GM03348 (cell line): Measurements from ENCODE around the gene DNMT1.

Experiments used
- DNase-seq: peaks from one replicate; pipeline ENCODE4 v3.0.0; 2012; ENCODE audit warnings: low spot score

DNMT1 gene

DNA sequence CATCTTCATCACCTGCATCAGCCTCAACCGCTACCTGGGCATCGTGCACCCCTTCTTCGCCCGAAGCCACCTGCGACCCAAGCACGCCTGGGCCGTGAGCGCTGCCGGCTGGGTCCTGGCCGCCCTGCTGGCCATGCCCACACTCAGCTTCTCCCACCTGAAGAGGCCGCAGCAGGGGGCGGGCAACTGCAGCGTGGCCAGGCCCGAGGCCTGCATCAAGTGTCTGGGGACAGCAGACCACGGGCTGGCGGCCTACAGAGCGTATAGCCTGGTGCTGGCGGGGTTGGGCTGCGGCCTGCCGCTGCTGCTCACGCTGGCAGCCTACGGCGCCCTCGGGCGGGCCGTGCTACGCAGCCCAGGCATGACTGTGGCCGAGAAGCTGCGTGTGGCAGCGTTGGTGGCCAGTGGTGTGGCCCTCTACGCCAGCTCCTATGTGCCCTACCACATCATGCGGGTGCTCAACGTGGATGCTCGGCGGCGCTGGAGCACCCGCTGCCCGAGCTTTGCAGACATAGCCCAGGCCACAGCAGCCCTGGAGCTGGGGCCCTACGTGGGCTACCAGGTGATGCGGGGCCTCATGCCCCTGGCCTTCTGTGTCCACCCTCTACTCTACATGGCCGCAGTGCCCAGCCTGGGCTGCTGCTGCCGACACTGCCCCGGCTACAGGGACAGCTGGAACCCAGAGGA lies 80.6 kb downstream of the DNMT1 start:
- no peak for DNase-seq

DNA sequence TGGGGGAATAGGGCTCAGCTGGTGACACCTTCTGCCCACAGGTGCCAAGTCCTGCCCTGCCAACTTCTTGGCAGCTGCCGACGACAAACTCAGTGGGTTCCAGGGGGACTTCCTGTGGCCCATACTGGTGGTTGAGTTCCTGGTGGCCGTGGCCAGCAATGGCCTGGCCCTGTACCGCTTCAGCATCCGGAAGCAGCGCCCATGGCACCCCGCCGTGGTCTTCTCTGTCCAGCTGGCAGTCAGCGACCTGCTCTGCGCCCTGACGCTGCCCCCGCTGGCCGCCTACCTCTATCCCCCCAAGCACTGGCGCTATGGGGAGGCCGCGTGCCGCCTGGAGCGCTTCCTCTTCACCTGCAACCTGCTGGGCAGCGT lies 81.2 kb downstream of the DNMT1 start:
- DNase-seq: no peak

DNA sequence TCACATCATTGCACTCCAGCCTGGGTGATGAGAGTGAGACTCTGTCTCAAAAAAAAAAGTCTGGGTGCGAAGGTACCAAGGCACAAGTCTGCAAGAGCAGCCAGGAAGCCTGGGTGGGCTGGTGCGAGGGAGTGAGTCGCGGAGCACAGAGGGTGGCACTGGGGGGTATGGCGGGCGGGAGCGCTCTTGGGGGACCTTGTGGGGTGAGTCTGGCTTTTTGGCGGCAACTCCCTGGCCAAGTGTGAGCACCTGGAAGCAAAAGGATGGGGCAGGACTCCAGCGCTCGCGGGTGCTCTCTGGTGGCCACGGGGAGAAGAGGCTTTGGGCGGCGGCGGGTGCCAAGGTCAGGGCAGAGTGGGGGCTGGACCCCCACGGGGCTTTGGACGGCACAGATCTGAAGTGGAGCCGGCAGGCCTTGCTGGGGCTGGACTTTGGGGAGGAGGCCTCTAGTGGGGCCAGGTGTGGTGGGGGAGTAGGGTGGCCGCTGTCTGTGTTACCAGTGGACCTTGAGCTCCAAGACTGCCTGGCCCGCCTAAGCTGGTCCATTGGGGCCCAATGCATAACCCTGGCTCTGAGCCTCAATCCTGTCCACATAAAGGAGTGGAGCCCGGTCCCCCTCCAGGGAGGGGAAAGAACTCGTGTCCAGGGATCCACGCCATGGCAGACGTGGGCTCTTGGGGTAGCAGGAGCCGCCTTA lies 81.7 kb downstream of the DNMT1 start:
- DNase-seq: peak; percentile 64

DNA sequence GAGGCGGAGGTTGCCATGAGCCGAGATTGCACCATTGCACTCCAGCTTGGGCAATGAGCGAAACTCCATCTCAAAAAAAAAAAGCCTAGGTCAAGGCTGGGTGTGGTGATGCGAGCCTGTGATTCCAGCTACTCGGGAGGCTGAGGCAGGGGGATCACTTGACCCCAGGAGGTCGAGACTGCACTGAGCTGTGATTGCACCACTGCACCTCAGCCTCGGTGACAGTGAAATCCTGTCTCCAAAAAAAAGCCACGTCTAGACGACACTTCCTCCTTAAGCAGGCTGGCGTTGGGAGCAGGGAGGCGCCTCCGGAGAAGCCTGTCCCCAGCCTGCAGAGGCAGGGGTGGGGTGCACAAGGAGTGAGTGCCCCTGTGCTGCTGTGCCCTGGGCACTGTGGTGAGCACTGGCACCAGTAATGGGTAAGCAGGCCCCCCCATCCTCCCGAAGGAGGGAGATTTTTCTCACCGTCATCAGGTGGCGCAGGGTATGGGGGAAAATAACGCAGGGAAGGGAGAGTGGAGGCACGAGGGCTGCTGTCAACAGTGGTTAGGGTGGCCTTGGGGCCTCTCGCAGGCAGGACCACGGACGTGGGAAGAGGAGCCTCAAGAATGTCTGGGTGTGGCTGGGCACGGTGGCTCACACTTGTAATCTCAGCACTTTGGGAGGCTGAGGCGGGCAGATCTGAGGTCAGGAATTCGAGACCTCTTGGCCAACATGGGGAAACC lies 82.6 kb downstream of the DNMT1 start:
- no peak for DNase-seq

DNA sequence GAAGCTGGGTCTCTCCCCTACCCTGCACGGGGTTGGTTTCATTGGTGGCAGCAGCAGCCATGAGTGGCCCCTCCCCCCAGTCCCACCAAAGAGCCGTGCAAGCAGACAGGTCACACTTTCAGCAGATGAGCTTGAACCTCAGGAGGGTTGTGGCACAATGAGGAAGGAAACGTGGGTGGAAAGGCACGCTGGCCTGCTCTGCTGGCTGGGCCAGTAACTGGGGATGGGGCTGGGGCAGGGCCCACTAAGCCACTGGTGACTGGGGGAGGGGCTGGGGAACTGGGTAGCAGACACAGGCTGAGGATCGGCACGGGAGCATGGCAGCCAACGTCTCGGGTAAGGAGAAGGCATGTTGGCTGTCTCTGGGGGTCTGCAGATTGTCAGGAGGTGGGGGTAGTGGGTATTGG lies 83.3 kb downstream of the DNMT1 start, which contains the start of gene P2RY11:
P2RY11 (plus strand) TSS at position 289 of the 407 bp plus-strand sequence; CDS start at position 318, 29 bp downstream.
- DNase-seq: no peak

DNA sequence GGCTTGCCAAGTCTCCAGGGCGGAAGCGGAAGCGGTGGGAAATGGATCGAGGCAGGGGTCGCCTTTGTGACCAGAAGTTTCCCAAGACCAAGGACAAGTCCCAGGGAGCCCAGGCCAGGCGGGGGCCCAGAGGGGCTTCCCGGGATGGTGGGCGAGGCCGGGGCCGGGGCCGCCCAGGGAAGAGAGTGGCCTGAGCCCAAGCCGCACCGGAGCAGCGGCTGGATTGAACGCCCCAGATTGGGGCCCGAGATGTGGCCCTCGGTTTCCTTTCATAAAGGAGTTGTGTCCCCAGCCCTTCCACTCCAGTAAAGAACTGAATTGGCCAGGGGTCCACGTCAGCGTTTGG lies 83.8 kb downstream of the DNMT1 start:
- no peak for DNase-seq

DNA sequence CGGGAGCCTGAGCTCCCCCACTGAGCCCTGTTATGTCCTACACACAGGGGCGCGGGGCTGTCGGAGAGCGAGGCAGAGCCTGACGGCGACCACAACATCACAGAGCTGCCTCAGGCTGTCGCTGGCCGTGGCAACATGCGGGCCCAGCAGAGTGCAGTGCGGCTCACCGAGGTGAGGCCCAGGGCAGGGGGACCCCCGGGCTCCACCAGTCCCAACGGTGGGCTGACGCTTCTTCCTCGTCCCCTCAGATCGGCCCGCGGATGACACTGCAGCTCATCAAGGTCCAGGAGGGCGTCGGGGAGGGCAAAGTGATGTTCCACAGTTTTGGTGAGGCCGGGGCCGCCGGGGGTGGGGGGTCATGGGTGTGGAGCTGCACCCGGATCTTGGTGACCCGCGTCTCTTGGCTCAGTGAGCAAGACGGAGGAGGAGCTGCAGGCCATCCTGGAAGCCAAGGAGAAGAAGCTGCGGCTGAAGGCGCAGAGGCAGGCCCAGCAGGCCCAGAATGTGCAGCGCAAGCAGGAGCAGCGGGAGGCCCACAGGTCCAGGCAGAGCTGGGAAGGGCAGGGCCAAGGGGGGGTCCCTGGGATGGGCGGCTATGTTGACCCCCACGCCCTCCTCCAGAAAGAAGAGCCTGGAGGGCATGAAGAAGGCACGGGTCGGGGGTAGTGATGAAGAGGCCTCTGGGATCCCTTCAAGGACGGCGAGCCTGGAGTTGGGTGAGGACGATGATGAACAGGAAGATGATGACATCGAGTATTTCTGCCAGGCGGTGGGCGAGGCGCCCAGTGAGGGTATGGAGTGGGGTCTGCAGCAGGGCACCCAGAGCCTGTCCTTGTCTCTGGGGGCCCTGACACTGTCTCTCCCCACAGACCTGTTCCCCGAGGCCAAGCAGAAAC lies 84.4 kb downstream of the DNMT1 start:
- DNase-seq: no peak

DNA sequence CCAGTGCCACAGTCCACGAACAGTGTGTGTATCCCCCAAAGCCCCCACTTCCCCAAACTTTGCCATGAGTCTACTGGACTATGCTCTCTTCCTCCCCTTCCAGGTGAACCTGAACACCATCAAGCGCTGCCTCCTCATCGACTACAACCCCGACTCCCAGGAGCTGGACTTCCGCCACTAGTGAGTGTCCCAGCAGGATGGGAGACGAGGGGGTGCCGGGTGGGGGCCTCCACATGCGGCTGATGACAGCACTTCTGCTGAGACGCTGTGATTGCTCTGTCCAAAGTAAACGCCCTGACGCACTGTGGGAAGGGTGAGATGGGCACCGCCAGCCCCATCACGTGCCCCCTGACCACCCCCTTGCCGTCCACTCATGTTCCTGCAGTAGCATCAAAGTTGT lies 85.2 kb downstream of the DNMT1 start:
- no peak for DNase-seq

DNA sequence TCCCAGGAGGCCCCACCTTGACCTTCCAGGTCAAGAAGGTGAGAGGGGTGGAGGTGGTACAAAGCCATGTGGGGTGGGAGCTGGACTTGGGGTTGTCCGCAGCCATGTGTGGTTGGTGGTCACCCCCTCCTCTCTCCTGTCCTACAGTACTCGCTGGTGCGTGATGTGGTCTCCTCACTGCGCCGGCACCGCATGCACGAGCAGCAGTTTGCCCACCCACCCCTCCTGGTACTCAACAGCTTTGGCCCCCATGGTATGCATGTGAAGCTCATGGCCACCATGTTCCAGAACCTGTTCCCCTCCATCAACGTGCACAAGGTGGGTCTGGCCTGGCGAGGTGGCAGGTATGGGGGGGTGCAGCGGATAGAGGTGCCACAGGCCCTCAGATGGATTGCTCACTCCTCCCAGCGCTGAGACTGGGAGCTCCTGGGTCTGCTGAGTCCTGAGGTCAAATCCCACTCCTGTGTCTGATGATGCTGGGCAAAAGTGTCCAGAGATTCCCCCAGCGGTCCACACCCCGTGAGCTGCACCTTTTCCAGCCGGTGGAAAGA lies 86.9 kb downstream of the DNMT1 start:
- DNase-seq: no peak

DNA sequence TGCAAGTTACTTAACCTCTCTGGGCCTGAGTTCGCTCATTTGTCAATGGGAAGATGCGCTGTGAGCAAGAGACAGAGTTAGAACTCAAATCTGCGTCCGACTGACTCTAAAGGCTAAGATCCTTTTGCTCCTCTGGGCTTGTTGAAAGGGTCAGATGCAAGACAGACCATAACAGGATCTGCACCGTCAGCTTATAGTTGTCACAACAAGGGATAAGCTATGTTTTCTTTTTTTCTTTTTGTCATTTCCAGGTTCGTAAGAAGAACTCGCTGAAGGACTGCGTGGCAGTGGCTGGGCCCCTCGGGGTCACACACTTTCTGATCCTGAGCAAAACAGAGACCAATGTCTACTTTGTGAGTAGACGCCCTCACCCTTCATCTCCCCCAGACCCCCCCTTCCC lies 87.5 kb downstream of the DNMT1 start:
- DNase-seq: no peak

DNA sequence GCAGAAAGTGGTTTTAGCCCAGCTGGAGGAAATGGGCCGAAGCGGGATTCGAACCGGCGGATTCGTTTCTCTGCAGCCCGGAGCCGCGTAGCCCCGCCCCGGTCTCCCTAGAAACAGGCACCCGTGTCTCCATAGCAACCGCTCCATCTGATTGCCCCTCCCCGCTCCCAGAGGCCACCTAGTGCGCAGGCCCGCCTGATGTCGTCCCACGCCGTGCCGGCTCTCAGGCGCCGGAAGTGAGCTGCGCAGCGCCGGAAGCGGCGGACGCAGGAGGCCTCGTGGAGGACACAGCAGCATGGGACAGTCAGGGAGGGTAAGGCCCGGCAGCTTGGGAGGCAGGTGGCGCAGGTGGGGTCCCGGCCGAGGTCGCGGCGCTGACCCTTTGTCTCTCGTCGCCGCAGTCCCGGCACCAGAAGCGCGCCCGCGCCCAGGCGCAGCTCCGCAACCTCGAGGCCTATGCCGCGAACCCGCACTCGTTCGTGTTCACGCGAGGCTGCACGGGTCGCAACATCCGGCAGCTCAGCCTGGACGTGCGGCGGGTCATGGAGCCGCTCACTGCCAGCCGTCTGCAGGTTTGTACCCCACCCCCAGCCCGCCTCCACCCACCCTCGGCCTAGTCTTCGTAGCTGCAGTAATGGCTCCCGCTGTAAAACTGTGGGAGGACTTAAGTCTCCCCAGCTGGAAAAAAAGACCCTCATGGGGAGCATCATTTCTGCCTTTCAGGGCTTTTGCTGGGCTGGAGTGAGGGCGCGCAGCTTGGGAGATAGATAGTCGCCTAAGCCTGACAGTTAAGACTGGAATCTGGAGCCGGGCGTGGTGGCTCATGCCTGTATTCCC lies 88.4 kb downstream of the DNMT1 start, which contains the start of gene PPAN:
PPAN (plus strand) TSS at position 263 of the 837 bp plus-strand sequence; CDS start at position 296, 33 bp downstream.
- peak; percentile 99 for DNase-seq

DNA sequence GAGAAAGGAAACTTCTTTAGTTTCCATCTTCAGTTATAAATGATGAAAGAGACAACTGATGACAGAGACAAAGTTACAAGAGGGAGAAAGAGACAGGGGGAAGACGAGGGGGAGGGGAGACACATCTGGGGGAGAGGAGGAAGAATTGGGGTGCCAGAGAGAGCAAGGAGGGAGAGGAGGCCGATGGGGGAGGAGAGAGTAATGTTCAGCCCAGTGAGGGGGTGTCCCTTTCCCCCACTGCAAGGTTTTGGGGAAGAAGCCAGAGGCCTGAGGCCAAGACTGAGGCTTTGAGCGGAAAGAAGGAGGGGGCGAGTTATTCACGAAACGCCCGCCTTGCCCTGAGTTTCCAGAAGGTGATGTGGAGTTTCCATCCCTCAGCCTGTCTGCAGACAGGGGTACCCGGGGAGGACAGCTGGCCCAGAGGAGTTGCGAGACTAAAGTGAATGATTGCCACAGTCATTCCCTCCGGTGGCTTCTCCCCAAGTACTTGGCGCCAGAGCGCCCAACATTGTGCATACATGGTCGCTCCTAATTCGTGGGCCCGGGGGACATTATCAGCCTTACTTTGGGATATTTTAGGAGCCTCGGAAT lies 89.1 kb downstream of the DNMT1 start:
- DNase-seq: no peak

DNA sequence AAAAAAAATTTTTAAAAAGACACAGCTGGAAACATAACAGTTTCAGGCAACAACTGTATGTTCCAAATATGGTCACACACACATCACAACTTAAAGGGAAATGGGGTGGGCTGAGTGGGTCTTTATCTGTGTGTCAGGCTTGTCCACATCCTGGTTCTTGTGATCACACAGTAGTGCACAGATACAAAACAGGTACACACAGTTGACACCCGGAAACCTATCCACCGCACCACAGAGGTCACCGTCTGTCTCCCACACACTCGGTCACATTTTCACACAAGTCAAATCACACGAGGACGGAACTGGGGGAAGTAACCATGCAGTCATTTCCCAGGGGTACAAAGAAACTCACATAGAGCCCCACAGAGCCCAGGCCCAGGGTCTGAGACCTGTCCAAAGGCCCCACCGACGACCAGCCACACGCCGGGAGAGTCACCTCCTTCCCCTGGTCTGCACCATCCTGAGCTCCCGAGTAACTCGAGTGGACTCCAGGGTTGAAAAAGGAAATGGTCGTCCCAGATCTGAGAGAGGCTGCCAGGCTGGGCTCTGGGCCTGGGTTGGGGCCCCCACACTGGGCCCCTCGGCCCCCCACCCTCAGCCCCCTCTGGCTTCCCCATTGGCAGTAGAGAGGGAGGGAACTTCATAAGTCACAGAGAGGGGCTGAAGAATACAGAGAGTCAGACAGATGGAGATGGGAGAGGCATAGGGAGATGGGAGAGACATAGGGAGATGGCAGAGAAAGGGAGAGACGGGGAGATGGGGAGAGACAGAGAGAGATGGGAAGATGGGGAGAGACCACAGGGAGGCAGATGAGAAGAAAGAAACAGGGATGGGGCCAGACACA lies 89.9 kb downstream of the DNMT1 start:
- DNase-seq: no peak

DNA sequence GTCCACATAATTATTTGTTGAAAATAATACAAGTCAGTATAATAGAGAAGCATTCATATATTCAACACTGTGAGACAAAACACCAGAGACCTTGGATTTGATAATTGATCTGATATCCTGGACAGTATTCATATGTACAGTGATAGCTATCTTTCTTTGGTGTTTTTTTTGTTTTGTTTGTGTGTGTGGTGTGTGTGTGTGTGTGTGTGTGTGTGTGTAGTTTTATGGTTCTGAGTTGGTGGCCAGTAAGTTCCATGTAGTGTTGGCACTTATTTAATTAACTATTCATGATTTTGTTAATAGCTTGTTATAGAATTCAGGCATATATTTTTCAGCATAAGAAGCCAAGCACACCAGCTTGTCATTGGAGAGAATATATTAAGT lies 90.6 kb downstream of the DNMT1 start:
- DNase-seq: no peak

DNA sequence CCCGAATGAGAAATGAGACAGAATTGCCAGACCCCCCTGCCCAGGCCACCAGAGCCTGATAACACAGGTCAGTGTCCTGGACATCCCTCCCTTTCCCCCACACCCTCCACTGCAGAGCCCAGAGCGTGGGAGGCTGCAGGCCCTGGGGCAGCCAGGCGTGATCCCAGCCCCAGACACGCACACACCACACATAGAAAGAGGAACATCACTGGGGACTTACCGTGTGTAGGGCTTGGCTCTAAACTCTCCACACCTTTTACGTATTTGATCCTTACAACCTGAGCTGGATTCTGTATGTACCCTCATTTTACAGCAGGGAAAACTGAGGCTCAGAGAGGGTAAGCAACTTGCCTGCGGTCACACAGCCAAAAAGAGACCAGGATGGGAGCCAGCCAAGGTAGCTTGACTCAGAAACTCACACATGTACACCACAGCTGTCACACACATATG lies 91.9 kb downstream of the DNMT1 start:
- DNase-seq: no peak

DNA sequence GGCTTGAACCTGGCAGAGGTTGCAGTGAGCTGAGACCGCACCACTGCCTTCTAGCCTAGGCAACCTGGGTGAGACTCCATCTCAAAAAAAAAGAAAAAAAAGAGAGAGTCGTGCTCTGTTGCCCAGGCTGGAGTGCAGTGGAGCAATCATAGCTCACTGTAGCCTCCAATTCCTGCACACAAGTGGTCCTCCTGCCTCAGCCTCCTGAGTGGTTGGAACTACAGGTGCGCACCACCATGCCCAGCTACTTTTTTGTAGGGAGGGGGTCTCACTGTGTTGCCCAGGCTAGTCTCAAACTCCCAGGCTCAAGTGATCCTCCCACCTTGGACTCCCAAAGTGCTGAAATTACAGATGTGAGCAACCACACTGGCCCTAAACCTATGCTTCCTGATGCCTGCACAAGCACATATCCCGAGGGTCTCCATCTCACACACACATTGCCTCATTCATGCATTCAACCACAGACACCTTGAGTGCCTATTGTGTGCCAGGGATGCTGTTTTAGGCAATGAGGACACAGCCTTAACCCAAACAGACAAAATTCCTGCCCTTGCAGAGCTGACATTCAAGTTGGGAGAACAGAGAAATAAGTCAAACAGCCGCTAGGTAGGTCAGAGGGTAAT lies 94.5 kb downstream of the DNMT1 start:
- no peak for DNase-seq

DNA sequence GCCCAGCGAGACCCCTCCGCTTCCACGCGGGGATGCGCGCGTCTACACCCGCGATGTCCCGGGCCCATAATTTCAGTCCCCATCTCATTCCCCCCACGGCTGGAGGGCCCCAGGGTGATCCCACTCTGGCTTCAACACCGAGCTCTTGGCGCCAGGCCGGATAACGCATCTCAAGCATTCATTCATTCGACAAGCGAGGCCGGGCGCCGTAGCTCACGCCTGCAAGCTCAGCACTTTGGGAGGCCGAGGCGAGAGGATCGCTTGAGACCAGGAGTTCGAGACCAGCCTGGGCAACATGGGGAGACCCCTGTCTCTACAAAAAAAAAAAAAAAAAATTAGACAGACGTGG lies 98.2 kb downstream of the DNMT1 start:
- DNase-seq: no peak

DNA sequence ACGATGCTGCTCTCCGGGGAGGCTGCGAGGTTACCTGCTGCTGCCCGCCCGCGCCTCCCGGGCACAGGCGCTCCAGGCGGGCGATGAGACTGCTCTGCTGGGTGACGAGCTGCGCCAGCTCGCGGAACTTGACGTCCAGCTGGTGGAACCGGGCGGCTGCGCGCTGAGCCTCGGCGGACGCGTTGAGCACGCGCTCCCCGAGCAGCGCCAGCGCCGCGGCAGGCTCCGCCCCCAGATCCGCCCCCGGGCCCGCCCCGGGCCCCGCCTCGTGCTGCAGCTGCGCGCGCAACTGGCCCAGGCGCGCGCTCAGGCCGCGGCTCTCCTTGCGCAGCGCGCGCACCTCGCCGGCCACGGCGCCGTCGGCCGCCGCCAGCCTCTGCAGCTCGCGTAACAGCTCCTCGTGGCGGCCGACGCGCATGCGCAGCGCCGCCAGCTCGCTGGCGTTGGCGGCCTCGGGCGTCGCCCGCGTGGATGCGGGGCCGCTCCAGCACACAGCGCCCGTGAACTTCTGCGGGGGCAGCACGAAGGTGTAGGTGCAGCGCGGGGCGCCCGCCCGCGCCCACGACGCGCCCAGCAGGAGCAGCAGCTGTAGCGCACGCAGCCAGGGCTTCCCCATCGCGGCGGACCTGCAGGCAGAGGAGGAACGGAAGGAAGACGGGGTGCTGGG lies 98.7 kb downstream of the DNMT1 start:
- peak; percentile 100 for DNase-seq

DNA sequence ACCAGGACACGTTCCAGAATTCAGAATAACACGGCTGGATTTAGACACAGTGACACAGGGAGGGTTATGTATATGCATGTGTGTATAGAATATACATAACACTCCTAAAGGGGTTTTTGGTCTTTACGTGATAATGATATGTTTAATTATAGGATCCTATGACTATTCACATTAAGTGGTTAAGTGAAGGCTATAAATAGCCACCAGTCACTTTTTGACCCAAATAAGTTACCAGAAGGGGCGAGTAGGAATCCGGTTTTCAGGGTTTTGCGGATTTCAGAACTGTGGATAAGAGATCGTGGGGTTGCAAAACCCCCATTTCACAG lies 99.2 kb downstream of the DNMT1 start:
- DNase-seq: no peak
